Measurements from ENCODE around the gene SEMA4C.

The SEMA4C gene

DNA sequence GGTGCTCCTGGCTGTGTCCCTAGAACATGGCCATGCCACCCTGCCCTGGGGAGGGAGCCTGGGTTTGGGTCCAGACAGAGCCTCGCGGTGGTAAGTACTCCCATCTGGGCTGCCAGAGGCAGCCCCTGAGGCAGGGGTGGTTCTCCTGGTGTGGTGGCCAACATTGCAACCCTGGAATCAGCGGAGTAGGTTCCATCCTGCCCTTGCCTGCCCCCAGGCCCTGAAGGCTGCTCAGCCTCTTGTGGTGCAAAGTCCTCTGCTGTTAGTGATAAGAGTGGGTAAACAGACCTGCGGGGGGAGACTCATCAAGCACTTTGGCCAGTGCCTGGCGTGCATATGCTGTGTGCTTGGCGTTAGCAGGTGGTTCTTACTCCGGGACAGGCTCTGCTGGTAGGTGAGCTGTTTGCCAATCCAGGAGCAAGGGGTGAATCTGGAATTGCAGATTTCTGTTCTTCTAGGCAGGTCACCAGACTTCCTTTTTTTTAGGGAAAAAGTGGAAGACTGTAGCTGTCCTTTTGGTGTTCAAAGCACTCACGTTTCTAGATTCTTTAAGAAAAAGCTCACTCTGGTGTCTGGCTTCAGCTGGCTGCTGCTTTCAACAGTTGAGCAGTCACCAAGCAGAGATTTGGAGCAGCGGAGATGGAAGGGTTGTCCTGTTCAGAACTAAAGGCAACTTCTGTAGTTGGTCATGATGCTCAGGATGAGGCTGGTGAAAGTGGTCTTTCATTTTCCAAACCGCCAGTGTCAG is 50.6 kb downstream of the SEMA4C start:
- no peak for DNase-seq

DNA sequence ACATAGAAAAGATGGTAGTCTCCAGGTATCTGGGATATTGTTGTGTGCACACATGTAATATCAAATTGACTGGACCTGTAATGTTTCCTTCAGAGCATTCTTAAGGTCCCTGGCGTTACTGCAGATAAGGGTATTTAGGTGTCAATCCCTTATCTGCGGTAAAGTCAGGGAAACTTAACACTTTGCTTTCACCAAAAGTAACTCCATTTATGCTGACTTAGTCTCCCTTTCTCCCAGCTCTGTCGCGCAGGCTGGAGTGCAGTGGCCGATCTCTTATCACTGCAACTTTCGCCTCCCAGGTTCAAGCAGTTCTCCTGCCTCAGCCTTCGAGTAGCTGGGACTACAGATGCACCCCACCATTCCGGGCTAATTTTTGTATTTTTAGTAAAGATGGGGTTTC is 52.0 kb downstream of the SEMA4C start:
- no peak for DNase-seq

DNA sequence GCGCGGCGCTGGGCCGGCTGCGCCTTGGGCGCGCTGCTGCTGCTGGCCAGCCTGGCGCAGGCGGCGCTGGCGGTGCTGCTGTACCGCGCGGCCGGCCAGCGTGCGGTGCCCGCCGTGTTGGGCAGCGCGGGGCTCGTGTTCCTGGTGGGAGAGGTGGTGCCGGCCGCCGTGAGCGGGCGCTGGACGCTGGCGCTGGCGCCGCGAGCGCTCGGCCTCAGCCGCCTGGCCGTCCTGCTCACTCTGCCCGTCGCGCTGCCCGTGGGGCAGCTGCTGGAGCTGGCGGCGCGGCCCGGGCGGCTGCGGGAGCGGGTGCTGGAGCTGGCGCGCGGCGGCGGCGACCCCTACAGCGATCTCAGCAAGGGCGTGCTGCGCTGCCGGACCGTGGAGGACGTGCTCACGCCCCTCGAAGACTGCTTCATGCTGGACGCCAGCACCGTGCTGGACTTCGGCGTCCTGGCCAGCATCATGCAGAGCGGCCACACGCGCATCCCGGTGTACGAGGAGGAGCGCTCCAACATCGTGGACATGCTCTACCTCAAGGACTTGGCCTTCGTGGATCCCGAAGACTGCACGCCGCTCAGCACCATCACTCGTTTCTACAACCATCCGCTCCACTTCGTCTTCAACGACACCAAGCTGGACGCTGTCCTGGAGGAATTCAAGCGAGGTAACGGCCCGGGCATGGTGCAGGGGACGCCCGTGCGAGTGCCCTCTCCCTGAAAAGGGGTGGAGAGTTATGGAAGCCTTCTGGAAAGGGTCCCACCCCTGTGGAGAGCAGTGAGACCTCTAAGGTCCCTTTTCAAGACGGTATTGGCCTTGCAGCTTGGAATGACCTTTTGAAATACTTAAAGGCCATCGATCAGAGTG is 52.8 kb downstream of the SEMA4C start:
- no peak for DNase-seq

DNA sequence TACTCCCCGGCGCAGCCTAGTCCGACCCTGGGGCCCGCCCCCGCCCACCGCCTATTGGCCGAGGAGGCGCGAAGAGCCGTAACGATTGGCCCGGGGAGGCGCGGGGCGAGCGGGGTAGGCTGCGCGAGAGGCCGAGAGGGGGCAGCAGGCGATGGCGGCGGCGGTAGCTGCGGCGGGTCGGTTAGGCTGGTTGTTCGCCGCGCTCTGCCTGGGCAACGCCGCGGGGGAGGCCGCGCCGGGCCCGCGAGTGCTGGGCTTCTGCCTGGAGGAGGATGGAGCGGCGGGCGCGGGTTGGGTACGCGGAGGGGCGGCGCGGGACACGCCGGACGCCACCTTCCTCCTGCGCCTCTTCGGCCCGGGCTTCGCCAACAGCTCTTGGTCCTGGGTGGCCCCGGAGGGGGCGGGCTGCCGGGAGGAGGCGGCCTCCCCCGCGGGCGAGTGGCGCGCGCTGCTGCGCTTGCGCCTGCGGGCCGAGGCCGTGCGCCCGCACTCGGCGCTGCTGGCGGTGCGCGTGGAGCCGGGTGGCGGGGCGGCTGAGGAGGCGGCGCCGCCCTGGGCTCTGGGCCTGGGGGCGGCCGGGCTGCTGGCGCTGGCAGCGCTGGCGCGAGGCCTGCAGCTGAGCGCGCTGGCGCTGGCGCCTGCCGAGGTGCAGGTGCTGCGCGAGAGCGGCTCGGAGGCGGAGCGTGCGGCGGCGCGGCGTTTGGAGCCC is 53.6 kb downstream of the SEMA4C start, which contains the start of gene CNNM3:
Gene CNNM3 (plus strand): TSS at position 142 of the 709 bp plus-strand sequence. CDS start 10 bp downstream, at position 152.
- DNase-seq: peak; percentile 94

DNA sequence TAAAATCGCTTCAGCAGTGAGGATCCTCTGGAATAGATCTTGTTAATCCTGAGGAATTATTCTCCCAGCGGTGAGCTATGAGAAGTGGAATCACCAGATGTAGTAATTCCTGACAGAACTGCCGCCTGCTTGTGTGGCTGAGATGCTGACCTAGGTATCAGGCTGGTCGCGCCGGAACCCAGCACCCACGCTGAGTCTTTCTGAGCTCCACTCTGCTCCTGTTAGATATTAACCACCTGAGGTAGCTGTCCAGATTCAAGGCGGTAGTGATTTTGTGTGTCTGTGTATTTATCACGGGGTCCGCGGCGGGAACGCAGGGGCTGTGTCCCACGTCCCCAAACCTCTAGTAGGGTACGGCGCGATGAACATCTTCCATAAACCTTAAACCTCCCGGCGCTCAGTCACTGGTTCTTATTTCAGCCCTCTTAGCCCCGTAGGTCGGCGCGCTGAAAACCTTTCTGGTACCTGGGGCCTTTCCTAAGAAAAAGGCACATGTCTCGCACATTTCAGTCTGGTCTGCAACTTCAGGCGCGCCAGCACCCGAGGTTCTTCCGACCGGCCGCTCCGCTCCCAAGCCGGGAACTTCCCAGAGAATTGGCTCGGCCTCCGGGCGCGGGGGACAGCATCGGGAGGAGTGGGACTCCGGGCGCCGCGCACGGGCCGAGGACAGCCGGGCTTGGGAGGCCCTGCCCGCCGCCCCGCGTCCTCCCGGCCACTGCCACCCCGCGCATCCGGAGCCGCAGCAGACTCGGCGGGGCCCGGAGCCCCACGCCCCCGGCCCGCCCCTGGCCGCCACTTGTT is 54.4 kb downstream of the SEMA4C start:
- DNase-seq: peak; percentile 26

DNA sequence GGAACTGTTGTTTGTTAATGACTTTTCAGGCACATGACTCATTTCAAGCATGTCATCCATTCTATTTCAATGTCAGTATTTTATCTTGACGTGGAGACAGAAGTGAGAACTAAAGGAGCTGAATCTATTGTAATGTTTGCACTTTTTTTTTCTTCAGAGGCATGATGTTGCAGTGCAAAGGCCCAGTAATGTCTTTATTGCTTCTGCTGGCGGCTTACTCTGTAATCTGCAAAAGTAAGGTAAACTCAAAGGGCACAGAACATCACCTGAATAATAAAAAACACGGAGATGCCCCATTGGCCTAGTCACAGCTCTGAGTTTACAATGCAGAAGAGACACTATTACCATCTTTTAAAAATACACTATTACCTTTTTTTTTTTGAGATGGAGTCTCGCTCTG is 56.2 kb downstream of the SEMA4C start:
- no peak for DNase-seq

DNA sequence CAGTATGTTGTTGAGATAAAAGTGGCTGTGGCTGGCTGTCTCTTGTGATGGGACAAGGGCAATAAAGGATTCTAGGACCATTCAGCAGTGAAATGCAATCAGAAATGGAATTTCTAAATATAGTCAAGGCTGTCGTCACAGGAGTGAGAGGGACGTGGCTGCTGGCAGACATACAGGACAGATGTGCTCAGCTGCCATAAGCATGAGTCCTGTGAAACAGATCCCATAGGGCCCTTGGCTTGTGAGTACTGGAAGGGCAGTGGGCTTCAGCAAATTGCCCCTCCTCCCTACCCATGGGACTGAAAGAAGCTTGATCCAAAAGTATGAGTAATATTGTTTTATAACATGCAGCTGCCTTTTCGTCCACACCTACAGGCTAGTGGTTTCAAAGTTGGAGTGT is 58.0 kb downstream of the SEMA4C start:
- no peak for DNase-seq

DNA sequence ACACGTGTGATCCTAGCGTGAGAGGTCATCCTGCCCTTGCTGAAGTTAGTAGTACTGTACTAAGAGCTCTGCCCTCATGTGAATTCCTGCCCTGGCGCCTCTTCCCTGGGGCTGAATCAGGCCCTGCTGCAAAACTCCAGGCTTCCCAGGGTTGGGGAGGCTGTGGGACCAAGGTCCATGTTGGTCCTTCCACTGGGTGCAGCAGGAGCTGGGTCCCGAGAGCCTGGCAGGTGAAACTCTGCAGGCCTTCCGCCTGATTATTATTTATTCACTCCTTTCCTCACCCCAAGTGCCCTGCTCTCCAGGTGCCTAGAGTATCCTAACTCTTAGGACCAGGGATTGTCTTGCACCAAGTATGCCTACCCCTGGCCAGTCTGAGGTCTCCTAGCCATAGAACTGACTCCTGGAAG is 59.1 kb downstream of the SEMA4C start:
- no peak for DNase-seq

DNA sequence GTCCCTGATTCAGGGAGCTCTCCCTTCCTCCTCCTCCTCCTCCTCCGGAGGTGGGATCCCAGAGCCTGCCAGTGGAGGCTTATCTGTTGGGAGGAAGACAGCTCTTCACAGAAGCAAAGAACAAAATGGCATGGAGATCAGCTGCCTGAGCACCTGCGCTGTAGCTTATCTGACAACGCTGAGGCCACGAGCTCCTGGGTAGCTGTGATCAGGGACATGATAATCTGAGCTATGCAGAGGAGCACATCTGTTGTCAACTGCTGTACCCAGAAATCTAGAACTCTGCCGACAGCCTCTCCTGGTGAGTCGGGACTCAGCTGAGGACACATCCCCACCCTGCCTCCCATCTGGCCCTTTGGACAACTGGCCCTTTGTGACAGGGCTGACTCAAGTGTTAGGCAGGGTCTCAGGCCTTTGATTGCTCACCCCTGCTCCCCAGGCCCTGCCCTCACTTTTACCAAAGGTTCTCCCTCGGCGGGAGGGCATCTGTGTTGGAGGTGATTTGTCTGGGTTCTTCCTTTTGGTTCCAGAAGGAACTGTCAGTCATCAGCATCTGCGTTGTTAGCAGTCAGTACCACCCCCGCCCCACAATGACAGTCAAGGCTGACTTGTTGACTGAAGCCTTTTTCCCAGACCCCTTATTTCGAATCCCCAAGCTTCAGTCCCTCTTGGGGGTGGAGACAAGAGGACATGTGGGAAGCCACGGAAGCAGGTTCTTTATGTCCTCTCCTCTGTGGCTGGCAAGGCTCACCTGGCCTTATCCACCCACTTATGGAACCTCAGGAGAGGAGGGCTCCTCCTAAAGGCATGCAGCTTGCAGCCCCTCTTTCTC is 59.7 kb downstream of the SEMA4C start:
- no peak for DNase-seq
